HT1080 (cell line): Measurements from ENCODE around the gene UROS. TPM values are rescaled to one million over a fixed set of nuclear protein-coding genes. Genes with fewer than 3 reads are reported as not detected.

Experiments used
- DNase-seq: peaks from one replicate; pipeline ENCODE4 v3.0.0-alpha.2; 2015; ENCODE audit warnings: low read depth
- total RNA-seq: library from RNA; depleted of rRNA; stranded (reverse); fragments of >200 nt; shearing (Covaris generic); gene quantifications from 2 replicates; pipeline ENCODE4 v1.2.3, GENCODE V29; 2014

Gene UROS
- total RNA-seq, 1 experiment from 2014 or later: 84.4 TPM

GRCh38 chr10:125792342-125793300, 30.4 kb downstream of the UROS start:
- DNase-seq: no peak

- DNase-seq: peak; percentile 9
These were observed 34.7 kb downstream of the UROS start for GRCh38 chr10:125788156-125789034.

GRCh38 chr10:125785791-125786190, 37.3 kb downstream of the UROS start:
- DNase-seq: no peak

- DNase-seq: no peak
These were observed 39.1 kb downstream of the UROS start for GRCh38 chr10:125783957-125784356.

- no peak for DNase-seq
These were observed 39.6 kb downstream of the UROS start for GRCh38 chr10:125783408-125783807.

- DNase-seq: no peak
These were observed 40.4 kb downstream of the UROS start for GRCh38 chr10:125782616-125783015.

GRCh38 chr10:125782054-125782453, 41.0 kb downstream of the UROS start:
- DNase-seq: no peak

- DNase-seq: no peak
These were observed 41.7 kb downstream of the UROS start for GRCh38 chr10:125781374-125781773.

- DNase-seq: no peak
These were observed 43.4 kb downstream of the UROS start for GRCh38 chr10:125779403-125780327.

- no peak for DNase-seq
These were observed 44.5 kb downstream of the UROS start for GRCh38 chr10:125778556-125778955.

- DNase-seq: no peak
These were observed 45.3 kb downstream of the UROS start for GRCh38 chr10:125777806-125778205.

GRCh38 chr10:125775491-125776106, 47.5 kb downstream of the UROS start, which contains the start of gene MMP21:
Gene MMP21 (minus strand): TSS chr10:125775821. CDS start chr10:125775821, 0 bp downstream.
- no peak for DNase-seq

GRCh38 chr10:125774581-125775191, 48.4 kb downstream of the UROS start:
- no peak for DNase-seq

GRCh38 chr10:125773687-125774543, 49.1 kb downstream of the UROS start:
- DNase-seq: no peak

- no peak for DNase-seq
These were observed 50.2 kb downstream of the UROS start for GRCh38 chr10:125772864-125773180.

GRCh38 chr10:125772112-125772863, 50.8 kb downstream of the UROS start:
- DNase-seq: no peak

- no peak for DNase-seq
These were observed 52.2 kb downstream of the UROS start for GRCh38 chr10:125770844-125771243.

- DNase-seq: no peak
These were observed 53.9 kb downstream of the UROS start for GRCh38 chr10:125769175-125769574.
